Mesothelial cell of epicardium (in vitro differentiated cells): ENCODE data around the gene ZSCAN9. TPM values are rescaled to one million over a fixed set of nuclear protein-coding genes. Genes with fewer than 3 reads are reported as not detected.

Source experiments
- DNase-seq, 2 experiments: peaks; one replicate each; pipeline ENCODE4 v3.0.0; 2021; ENCODE audit warnings: low spot score in 2 of 2; ENCODE audit not compliant: unreplicated experiment in 2 of 2
- H3K27ac Mint-ChIP-seq: 2 replicates; pipeline ENCODE4 v1.8.0; 2021; ENCODE audit warnings: mixed read lengths
- H3K27me3 Mint-ChIP-seq: 2 replicates; pipeline ENCODE4 v1.8.0; 2021; ENCODE audit warnings: low read depth, mixed read lengths
- H3K36me3 Mint-ChIP-seq: 2 replicates; pipeline ENCODE4 v1.8.0; 2021; ENCODE audit warnings: mixed read lengths
- H3K4me1 Mint-ChIP-seq: 2 replicates; pipeline ENCODE4 v1.8.0; 2021; ENCODE audit warnings: mixed read lengths
- H3K4me3 Mint-ChIP-seq: 2 replicates; pipeline ENCODE4 v1.8.0; 2021; ENCODE audit warnings: mild to moderate bottlenecking, moderate library complexity, mixed read lengths
- H3K9me3 Mint-ChIP-seq: 2 replicates; pipeline ENCODE4 v1.8.0; 2021; ENCODE audit warnings: mixed read lengths
- CTCF ChIP-seq: fragments of 200-600 bp; sonication (generic); IDR thresholded peaks from one replicate; pipeline ENCODE4 v1.5.0; 2021; ENCODE audit warnings: antibody characterized with exemption; ENCODE audit not compliant: unreplicated experiment
- total RNA-seq: library from RNA; stranded (reverse); gene quantifications from 3 replicates; pipeline ENCODE4 v1.2.1, GENCODE V29; 2021

The ZSCAN9 gene
- total RNA-seq, 1 donor from 2014 or later: 27.9 TPM

DNA sequence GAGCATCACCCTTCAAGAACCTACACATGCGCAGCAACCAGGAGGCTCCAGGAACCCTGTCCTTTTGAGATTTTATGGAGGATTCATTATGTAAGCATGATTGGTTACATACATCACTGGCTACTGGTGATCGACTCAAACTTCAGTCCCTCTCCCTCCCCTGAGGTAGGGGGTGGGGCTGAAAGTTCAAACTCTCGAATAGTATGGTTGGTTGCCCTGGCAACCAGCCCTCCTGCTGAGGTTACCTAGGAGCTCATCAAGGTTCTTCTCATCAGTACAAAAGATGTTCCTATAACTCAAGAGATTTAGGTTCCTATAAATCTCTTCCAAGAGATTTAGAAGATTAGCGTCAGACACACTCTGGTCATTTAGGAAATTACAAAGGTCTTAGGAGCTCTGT lies 21.9 kb upstream of the ZSCAN9 start:
- no peak overlapping the region for H3K27ac Mint-ChIP-seq
- peaks cover 11% of the 10 kb centered on the region for H3K4me1 Mint-ChIP-seq
- peaks cover 87% of the 10 kb centered on the region for H3K27me3 Mint-ChIP-seq
- DNase-seq: no peak
- peaks cover 24% of the 10 kb centered on the region for H3K9me3 Mint-ChIP-seq
- H3K36me3 Mint-ChIP-seq: no peaks in the 10 kb centered on the region
- no peak for TF ChIP-seq CTCF
- H3K4me3 Mint-ChIP-seq: no peak overlapping the region

DNA sequence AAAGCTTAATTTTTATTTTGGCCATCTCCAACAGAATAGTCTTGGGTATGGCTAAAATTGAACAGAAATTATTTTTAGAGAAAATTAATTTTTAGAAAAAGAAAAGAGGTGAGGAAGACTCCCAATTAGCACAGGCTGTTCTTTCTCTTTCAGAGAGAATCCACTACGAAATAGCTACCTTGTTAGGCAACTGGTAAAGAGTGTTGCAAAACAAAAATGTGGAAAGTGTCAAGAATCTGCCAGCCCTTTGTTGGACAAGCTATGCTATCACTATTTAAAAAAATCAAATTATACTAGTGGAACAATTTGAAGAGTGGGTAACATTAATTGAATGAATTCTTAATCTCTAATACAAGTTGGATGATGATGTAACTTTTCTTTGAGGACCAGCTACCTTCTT lies 19.2 kb upstream of the ZSCAN9 start:
- DNase-seq: no peak
- no peak overlapping the region for H3K27ac Mint-ChIP-seq
- peaks cover 12% of the 10 kb centered on the region for H3K9me3 Mint-ChIP-seq
- peaks cover 89% of the 10 kb centered on the region for H3K27me3 Mint-ChIP-seq
- H3K36me3 Mint-ChIP-seq: no peaks in the 10 kb centered on the region
- no peak for TF ChIP-seq CTCF
- H3K4me1 Mint-ChIP-seq: peaks cover 15% of the 10 kb centered on the region
- no peak overlapping the region for H3K4me3 Mint-ChIP-seq

- H3K4me3 Mint-ChIP-seq: peak overlapping the region; percentile 69
- no peak for DNase-seq
- H3K27me3 Mint-ChIP-seq: peaks cover 91% of the 10 kb centered on the region
Observed at GRCh38 chr6:28206527-28206926, 18.5 kb upstream of the ZSCAN9 start.

DNA sequence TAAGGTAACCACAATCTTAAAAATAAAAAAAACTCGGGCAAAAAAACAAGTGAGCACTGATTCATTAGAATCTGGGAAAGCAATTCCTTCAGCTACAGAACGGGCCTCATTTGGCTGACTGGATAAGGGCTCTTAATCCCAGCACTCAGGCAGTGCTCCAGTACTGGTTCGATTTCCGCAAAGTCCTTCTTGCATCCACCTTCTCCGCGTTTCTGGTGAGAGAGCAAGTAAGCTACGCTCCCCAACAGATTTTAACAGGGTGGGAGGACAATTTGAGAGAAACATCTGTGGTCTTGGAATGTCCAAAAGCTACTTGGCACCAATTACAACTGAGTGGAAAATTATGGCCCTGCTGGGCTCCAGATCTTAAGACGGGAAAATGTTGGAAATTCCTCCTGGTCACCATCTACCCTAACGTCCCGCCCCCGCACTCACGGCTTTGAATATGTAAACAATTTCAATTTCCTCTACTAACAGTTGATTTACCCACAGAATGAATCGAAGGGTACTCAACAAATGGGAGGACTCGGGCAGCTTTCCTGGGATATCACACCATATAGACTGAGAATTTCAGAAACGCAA lies 18.1 kb upstream of the ZSCAN9 start:
- peaks cover 91% of the 10 kb centered on the region for H3K27me3 Mint-ChIP-seq
- H3K27ac Mint-ChIP-seq: no peak overlapping the region
- no peak for TF ChIP-seq CTCF
- DNase-seq: no peak
- H3K9me3 Mint-ChIP-seq: peaks cover 12% of the 10 kb centered on the region
- H3K4me3 Mint-ChIP-seq: peak overlapping the region; percentile 69
- H3K36me3 Mint-ChIP-seq: no peaks in the 10 kb centered on the region
- H3K4me1 Mint-ChIP-seq: peaks cover 15% of the 10 kb centered on the region

More at GRCh38 chr6:28206527-28206926, 18.5 kb upstream of the ZSCAN9 start:
- Mint-ChIP-seq H3K27ac (no peak overlapping the region), H3K36me3 (no peaks in the 10 kb centered on the region), H3K4me1 (peaks cover 15% of the 10 kb centered on the region), H3K9me3 (peaks cover 12% of the 10 kb centered on the region)
- TF ChIP-seq CTCF: no peak

DNA sequence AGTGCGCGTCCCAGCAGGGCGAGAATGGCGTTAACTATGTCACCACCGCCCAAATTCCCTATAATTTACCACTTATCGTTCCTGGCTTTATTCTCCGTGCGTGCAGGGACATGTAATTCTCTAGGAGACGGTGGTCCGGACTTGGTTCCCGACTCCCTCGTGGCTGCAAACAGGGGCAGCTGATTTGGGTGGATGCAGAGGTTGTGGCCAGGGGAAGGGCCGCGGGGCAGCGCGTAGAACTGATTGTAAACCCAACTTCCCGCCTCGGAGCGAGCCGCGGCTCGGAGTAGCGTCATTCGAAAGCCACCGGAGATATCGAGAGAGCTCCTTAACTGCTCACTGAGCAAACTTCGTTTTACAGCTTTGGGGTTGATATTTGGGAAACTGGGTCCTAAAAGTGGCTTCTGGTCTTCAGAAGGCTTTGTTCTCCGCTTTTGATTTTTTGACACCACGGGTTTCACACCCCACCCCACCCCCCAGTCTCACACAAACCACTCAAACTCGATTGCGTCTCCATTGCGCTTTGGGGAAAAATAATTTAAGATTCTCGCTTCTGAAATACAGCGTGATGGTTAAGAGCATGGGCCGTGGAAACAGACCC lies 17.5 kb upstream of the ZSCAN9 start:
- Mint-ChIP-seq H3K36me3 (no peaks in the 10 kb centered on the region), H3K4me3 (peak overlapping the region; percentile 69), H3K27me3 (peaks cover 92% of the 10 kb centered on the region), H3K4me1 (peaks cover 20% of the 10 kb centered on the region), H3K27ac (no peak overlapping the region), H3K9me3 (peaks cover 12% of the 10 kb centered on the region)
- TF ChIP-seq CTCF: no peak
- peak in 1 of 2 experiments; percentile 56 for DNase-seq
